ACHN (cell line): ENCODE data around the gene BTBD2.

Experiments used
- DNase-seq: peaks from one replicate; pipeline ENCODE4 v3.0.0-alpha.2; 2015
- in situ Hi-C: cut with HindIII; loops from 2 replicates; pipeline ENCODE4 v1.10.0; 2017; ENCODE audit warnings: low sequenced_read_pairs, low pct_ligation_motif_present, low pct_unique_long_range_greater_than_20kb

BTBD2 gene

DNA sequence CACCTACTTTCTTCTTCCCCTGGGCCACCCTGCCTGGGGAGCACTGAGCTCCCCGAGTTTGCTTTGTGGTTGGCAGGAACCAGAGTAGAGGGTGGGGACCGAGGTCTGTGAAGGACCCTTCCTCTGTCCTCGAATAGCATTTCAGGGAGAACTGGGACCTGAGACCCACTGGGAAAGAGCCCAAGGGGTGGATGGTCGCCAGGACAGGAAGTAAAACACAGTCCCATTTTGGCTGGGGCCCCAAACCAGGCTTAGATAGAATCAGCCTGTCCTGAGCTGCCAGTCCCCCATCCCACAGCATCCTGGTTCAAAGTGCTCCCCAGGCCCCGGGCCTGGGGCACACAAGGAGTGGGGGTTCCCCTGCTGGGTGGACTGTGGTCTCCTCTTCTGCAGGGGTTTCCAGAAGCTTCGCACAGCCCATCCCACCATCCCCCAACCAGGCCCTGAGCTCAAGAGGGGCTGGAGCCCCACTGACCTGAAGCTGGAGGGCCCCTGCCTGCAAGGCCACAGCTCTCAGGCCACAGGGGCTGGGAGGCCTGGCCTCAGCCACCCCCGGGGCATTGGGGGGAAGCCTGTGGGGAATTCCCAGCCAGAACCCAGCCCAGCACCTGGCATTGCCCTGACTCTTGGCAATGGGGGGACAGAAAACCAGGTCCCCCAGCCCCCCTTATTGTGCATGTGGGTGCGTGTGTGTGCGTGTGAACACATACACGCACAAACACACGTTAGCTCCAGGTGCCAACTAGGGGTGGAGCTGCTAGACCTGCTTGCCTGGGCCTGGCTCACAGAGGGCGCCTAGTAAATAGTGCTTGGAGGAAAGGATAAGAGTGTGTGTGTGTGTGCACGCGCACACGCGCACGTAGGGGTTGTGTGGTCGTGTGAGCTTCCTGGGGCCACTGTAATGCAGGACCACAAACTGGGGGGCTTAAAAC, 36.5 kb upstream of the BTBD2 start:
- in situ Hi-C loops, result no loop called here
- DNase-seq, result no peak

DNA sequence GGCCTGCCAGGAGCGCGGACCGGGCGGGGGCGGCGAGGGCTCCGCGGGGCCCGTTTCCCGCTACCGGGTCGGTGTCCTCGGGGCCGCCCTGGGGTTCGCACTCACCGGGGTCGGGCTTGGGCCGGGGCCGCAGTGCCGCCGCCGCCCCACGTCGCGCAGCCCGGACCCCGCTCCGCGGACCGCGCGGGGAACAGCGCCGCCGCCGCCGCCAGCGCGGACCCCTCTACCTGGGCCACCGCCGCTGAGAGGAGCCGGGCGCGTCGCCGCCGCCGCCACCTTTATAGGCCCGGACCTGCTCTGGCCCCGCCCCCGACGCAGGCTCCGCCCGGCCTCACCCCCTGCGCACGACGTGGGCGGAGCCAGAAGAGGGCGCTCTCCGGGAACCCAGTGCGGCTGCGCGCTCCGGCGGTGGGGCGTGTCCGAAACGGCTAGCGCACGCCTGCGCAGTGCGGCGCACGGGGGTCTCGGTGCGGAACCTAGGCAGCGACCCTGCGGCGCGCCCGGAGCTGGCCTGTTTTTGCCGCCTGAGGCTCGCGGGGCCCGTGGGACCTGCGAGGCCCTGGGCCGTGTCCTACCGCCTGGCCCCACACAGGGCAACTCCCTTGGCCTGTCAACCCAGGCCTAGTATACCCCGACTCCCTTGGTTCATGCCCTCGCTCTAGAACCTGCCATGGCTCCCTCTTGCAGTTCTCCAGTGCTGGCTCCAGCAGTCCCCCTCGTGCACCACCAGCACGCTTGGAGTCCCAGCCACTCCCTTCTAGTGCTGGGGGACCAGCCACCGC, 35.7 kb upstream of the BTBD2 start, which contains the start of gene MKNK2:
MKNK2 (minus strand) TSS at position 254 of the 782 bp plus-strand sequence. CDS start 393 bp downstream, outside the sequence.
- peak; percentile 79 for DNase-seq
- in situ Hi-C loops, result no loop called here

DNA sequence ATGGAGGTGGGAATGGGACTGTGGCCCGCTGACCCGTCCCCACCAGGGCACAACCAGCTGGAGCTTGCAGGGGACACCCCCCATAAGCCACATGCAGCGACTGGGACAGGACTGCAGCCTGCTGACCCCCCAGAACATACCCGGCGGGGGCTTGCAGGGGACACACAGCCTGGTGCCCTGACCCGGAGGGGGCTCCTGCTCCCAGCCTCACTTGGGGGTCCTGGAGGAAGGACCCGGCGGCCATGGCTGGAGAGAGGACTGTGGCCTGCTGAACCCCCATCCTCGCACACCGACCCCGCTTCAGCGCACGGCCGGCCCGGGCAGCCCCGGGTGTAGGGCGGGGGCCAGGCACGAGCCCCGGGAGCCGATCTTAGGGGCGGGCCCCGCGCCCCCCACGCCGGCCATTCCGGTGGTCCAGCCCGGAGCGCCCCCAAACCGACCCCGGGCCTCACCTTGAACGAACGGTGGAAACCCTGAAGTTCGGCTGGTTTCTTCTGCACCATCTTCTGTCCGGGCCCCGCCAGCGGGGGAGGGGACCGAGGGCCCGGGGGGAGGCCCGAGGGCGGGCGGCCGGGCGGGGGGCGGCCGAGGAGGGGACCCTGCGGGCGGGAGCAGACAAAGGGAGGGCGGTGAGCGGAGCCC, 35.0 kb upstream of the BTBD2 start:
- in situ Hi-C loops, result no loop called here
- DNase-seq, result no peak

DNA sequence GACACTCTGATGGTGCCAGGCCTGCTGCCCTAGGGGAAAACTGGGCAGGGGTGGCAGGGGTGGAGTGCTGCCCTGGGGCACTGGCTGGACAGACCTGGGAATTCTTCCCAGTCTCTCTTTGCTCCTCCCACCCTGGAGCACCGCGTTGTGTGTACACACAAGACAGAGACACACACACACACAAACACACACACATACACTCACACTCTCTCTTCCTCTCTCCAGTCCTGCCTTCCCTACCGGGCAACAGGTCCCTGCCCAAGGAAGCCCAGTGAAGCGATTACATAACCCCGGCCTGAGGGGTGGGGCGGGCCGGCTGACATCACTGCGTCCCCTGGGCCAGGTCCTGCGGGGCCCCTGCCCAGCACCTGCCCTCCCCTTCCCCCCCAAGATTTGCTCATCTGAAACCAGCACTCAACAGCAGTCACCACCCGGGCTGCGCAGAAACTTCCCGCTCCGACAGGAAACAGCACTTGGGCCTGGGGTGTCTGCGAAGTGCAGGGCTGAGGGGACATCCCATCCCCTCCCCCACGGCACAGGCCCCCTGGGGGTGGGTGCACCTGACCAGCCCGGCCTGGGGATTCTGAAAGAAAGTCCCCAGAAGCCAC, 34.3 kb upstream of the BTBD2 start:
- DNase-seq, result peak; percentile 53
- in situ Hi-C loops, result no loop called here

DNA sequence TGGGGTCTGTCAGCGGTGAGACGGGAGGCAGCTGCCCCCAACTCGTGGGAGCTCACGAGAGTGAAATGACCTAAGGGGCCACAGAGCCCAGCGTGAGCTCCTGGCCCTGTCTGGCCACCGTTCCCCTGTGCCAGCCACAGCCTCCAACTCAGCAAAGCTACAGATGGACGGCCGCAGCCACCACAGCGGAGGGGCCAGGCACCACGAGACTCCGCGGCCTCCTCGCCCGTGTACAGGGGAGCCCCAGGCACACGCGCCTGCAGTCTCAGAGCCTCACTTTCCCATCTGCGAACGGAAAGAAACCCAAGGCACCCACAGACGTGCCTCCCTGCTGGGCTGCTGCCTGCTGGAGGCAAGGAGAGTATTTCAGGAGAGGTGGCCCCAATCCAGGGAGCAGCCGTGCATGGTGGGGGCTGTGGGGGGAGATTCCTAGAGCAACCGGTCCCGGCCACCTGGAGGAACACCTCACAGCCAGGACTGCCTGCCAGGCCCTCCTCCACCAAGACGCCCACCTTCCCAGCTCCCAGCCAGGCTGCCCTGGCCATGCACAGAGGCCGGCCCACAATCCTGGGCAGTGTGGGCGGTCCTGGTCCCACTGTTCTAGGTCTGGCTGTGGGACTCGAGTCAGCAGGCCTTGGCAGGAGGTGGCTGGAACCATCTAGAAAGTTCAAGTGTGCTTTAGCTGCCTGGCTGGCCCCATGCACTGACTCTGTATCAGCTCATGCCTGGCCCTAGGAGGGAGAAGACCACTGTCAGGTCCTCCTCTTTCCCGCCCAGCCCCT, 33.6 kb upstream of the BTBD2 start:
- in situ Hi-C loops, result no loop called here
- DNase-seq, result no peak

DNA sequence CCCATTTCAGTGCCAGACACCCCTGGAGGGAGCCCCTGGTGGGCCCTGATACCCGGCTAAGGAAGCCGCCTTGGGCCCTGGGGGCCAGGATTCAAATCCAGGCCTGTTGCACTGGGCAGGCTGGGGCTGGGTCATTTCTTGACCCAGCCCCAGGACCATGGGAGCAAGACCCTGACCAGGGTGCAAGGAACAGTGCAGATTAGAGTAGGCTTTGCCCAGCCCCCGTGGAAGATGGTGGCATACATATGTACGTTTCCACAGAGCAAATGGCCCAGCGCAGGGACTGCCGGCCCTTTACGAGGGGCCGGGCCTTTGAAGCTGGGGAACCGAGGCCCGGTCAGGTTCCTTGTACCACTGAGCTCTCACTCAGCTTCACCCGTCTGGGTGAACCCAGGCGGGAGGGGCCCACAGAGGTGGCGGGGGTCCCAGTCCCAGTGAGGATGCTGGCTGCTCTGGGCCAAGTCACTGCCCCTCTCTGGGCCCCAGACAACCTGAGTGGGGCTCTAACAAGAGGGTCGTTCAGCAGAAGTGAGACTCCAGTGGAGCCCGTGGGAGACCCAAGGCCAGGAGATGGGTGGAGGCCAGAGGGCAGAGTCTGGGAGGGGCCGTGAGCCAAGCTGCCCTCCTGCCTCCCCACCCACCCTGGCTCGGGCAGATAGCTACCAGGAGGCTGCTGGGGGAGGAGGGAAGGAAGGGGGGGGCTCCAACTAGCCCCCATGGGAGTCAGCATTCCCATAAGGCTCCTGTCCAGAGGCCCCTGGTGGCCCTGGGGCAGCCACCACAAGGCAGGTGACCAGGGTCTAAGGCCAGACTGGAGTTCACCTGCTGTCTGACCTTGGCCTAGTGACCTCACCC, 32.8 kb upstream of the BTBD2 start:
- no peak for DNase-seq
- in situ Hi-C loops, result no loop called here

DNA sequence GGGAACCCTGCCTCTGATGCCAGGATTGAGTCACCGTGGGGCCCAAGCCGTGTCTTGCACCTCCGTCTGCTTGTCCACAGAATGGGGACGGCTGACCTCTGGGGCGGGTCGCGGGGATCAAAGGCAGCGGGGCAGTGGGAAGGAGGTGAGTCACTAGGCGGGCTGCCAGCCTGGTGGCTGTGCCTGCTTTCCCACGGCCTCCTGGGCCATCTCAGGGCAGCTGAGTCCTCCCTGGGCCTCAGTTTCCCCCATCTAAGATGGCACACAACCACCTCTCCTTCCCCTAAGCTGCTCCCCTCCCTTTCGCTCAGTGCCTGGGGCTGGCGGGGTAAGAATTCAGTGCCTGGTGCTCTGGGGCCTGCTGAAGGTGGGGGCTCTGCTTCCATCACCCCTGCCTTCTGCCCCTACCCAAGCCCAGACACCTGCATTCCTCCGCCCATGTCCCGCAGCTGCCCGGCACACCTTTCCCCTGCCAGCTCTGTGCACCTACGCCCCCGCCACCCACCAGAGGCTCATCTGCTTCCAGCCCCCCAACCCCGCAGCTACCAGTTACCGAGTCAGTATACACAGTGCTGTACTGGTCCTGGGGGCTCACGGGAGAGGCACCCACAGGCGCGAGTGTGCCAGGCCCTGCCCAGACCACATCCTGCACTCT, 32.1 kb upstream of the BTBD2 start:
- DNase-seq, result peak; percentile 48

DNA sequence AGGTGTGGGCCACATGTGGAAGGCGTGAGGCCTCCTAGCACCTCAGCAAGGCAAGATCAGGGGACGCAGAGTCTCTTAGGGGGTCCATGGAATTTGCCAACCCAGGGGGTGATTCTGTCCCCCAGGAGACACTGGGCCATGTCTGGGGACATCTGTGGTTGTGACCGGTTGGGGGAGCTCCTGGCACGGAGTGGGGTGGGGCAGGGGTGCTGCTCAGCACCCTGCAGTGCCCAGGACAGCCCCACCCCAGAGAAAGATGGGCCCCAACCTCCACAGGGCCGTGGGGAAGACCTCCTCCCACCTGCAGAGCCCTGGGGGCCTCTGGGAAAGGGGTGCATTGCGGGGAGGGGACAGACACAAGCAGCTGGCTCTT, 31.5 kb upstream of the BTBD2 start:
- in situ Hi-C loops, result no loop called here
- DNase-seq, result no peak

More for the DNA sequence above, 32.1 kb upstream of the BTBD2 start:
- in situ Hi-C loops, result no loop called here

DNA sequence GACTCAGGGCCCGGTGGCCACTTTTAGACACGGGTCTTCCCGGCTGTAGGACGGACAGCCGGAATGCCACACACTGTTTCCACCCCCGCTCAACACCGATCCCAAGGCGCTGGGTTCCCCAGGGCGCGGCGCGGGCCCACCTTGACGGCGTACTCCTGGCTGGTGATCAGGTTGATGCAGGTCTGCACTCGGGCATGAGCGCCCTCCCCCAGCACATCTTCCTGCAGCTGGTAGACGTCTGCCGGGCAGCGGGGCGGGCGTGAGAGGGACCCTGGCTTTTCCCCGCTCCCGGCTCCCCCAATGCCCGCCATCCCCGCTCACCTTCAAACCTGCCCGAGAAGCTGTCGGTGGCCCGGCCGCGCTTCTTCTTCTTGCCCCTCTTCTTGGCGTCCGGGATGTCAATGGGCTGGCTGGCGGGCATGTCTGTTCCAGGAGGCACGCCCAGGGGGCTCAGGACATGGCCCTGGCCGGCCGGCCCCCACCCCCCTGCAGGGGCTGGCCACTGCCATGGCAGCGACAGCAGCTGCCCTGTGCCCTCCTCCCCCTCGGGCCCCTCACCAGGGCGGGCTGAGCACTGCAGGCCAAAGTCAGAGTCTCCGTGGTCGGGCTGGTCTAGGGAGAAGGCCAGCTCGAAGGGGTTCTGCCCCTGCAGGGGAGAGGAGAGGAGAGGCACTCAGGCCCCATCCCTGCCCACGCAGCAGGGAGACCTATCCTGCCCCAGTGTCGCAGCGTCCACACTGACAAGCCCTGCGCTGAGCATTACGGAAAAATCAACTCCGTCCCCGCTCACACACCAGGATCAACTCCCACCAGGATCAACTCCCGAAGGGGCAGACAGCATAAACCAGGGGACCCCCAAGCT, 30.8 kb upstream of the BTBD2 start:
- DNase-seq, result no peak
- in situ Hi-C loops, result no loop called here

DNA sequence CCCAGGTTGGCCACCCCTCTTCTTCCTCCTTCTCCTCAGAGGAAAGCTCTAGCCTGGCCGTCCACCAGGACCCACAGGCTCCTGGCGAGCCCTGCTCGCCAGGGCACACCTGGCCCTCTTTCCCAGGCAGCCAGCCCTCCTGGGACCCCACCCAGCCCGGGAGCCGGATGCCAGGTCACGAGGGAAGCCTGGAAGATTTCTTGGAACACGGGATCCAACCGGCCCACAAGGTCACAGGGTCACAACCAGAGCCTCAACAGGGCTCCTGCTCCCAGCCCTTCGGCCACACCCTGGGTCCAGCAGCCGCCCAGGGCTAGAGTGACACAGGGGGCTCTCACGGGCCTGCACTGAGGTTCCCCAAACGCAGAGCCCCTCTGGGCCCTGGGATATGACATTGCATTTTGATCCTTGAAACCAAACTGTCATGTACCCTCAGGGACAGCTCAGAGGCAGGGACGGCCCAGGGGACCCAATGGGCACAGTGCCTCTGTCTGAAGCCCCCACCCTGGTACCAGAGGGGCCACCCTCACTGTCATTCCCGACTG, 30.1 kb upstream of the BTBD2 start:
- in situ Hi-C loops, result no loop called here

DNA sequence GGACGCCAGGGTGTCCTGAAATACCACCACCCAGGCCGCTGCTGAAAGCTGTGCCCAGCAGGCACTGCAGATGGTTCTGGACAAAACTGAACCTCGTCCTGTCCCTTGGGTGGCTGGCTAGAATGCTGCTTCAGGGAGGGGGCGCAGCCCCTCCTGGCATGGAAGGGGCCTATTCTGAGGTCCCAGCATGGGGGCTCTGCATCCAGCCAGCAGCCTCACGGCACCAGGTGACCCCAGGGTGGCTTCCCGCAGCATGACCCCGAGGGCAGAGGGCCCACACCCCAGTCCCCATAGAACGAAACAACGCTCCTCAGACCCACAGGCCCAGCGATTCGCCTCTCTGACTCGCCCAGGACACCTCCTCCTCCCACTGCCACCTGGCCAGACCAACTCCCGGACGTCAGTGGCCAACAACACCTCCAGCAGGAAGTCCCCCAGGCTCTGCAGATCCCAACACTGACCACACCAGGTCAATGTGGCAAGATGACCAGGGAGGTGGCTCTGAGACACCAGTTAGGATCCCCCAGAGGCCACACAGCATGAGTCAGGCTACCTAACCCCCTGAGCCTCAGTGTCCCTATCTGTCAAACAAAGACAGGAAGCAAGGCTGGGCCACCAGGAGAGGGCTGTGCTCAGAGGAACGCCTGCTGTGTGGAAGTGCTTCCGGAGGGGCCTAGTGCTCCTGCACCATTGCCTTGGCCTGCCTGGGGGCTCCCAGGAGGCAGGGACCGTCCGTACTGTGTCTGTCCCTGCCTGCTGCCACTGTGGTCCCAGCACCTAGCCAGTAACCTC, 29.4 kb upstream of the BTBD2 start:
- in situ Hi-C loops, result no loop called here
- no peak for DNase-seq

More for the DNA sequence above, 30.1 kb upstream of the BTBD2 start:
- DNase-seq, result no peak

DNA sequence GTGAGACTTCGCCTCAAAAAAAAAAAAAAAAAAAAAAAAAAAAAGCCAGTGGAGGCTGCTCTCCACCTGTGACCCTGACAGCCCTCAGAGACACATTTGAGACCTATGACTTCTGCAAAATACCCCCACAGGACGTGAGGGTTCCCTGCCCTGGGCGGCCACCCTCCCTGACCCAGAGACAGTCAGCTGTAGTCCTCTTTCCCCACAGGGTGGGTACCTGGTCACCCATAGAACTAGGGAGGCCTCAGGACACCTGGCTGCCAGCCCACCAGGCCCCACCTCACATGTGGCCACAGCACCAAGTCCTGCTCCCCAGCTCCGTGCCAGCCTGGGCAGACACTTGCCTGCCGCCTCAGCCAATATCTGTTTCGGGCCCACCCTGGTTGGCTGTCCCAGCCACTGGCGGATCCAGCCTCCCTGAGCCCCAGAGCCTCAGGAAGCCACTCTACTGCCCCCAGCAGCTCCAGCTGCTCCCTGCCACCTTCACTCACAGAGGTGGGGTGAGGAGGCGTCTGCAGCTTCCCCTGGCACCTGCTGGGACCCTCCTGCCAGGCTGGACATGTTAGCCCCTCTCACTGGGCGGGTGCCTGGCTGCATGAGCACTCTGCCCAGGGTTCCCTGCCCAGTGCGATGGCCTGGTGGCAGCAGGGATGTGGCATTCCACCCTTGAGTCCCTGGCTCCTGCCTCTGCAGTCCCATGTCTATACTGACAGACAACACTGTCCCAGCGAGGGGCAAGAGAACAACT, 28.6 kb upstream of the BTBD2 start:
- in situ Hi-C loops, result no loop called here
- DNase-seq, result no peak

DNA sequence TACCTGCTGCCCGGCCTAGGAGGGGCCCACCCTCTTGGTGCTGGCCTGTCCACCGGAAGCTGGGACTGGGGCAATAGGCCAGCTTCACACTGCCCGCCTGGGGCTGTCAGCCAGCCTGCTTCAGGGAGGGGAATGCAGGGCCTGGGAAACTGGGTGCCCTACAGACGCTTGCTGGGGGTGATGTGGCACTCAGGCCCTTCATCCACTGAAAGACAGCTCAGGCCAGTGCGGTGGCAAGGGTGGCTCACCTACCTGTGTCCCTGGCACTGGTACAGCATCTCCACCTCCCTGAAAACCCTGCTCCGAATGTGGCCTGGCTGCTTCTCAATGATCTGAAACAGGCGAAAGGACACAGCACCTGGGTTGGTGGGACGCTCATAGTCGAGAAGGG, 27.7 kb upstream of the BTBD2 start:
- DNase-seq, result no peak
- in situ Hi-C loops, result no loop called here

DNA sequence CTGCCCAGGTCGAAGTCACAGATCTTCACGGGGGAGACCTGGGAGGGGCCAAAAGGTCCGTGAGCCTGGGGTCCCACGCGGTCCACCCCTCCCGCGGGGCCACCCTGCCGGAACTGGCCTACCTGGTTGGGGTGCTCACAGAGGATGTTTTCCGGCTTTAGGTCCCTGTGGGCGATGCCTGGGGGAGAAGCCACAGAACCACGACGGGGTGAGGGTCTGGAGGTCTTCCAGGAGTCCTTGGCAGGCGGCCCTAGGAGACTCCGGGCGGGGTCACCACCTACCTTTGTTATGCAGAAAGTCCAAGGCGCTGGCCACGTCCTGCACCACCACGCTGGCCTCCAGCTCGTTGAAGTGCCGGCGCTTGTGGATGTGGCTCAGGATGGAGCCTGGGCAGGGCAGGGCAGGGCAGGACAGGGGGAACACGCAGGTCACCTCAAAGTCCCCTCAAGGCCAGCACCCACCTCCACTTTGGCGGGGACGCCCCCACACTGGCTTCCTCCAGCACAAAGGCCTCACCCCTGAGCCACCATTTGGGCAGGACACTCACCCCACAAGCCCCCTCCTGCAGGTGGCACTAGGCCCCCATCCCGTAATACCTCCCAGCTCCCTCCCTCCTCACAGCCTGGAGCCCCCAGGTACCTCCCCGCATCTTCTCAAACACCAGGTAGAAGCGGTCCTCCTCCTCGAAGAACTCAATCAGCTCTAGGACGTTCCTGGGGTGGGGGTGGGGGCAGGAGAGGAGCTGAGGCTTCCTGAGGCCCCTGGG, 27.2 kb upstream of the BTBD2 start:
- no peak for DNase-seq
- in situ Hi-C loops, result no loop called here
